Fibroblast of villous mesenchyme (primary cell): ENCODE measurements around the gene SLC23A1. TPM values are rescaled to one million over a fixed set of nuclear protein-coding genes. Genes with fewer than 3 reads are reported as not detected.

Experiments used
- DNase-seq: peaks from one replicate; pipeline ENCODE4 v3.0.0-alpha.2; 2010; ENCODE audit warnings: low read depth
- H3K4me3 ChIP-seq: 2 replicates; pipeline ENCODE4 v1.5.1; 2011; ENCODE audit warnings: low read depth, mild to moderate bottlenecking, low read length
- total RNA-seq: library from RNA; depleted of rRNA; stranded (reverse); fragments of >200 nt; gene quantifications from 2 replicates; pipeline ENCODE4 v1.2.3, GENCODE V29; 2012
- TF ChIP-seq, protein P1 (sequence below): IDR thresholded peaks from 2 replicates; pipeline ENCODE4 v1.5.1; 2012; ENCODE audit warnings: low read depth, mild to moderate bottlenecking, low read length; ENCODE audit not compliant: insufficient read depth

SLC23A1 gene
- total RNA-seq, 1 donor = not detected

DNA sequence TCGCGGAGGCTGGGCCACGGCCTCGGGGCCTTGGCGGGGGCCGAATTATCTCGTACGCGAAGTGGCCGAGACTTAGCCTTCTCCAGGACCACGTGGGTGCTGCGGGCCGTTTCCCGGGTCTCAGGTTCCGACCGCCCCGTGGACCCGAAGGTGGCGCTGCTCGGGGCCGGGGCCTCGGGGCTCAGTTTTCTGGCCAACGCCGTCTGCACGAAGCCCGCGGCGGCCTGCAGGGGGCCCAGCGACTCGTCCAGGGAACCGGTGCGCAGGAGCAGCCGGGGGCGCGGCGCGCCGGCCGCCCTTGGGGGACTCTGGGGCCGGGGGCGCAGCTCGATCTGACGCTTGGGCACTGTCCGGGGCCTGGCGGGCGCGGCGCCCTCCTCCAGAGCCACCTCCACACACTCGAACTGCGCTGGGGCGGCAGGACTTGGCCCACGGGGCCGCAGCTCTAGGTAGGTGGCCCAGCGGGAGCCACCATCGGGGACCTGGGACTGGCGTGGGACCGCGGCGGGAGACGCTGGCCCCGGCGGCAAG is 11.1 kb upstream of the SLC23A1 start:
- peak; percentile 63 for DNase-seq
- peak overlapping the region; percentile 60 for H3K4me3 ChIP-seq
- TF ChIP-seq, protein P1, sequence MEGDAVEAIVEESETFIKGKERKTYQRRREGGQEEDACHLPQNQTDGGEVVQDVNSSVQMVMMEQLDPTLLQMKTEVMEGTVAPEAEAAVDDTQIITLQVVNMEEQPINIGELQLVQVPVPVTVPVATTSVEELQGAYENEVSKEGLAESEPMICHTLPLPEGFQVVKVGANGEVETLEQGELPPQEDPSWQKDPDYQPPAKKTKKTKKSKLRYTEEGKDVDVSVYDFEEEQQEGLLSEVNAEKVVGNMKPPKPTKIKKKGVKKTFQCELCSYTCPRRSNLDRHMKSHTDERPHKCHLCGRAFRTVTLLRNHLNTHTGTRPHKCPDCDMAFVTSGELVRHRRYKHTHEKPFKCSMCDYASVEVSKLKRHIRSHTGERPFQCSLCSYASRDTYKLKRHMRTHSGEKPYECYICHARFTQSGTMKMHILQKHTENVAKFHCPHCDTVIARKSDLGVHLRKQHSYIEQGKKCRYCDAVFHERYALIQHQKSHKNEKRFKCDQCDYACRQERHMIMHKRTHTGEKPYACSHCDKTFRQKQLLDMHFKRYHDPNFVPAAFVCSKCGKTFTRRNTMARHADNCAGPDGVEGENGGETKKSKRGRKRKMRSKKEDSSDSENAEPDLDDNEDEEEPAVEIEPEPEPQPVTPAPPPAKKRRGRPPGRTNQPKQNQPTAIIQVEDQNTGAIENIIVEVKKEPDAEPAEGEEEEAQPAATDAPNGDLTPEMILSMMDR = peak; percentile 53

DNA sequence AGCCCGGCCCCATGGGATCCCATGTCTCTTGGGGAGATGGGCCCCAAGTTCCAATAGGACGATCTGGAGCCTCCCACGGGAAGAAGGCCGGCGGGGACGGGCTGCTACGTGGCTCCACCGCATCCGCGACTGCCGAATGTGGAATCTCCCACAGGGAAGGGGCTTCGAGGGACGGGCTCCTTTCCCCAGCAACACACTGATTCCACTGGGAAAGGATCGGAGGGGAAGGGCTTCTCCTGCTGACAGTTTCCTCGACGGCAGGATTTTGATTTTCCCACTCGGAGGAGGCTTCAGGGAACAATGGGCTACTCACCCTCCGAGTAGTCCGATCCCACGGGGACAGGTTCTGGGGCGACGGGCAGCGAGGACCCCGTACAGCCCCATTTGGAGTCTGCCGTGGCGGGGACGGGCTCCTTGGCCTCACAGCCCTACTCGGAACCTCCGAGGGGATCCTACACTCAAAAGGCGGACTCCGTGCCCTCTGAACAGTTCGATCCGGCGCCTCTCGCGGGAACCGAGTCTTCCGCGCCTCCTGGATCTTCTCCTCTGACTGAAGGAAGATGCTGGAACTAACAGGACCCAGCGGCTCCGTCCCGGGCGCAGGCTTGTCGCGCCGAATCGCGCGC is 10.5 kb upstream of the SLC23A1 start:
- TF ChIP-seq, protein P1 = no peak
- DNase-seq = no peak
- peak overlapping the region; percentile 60 for H3K4me3 ChIP-seq

DNA sequence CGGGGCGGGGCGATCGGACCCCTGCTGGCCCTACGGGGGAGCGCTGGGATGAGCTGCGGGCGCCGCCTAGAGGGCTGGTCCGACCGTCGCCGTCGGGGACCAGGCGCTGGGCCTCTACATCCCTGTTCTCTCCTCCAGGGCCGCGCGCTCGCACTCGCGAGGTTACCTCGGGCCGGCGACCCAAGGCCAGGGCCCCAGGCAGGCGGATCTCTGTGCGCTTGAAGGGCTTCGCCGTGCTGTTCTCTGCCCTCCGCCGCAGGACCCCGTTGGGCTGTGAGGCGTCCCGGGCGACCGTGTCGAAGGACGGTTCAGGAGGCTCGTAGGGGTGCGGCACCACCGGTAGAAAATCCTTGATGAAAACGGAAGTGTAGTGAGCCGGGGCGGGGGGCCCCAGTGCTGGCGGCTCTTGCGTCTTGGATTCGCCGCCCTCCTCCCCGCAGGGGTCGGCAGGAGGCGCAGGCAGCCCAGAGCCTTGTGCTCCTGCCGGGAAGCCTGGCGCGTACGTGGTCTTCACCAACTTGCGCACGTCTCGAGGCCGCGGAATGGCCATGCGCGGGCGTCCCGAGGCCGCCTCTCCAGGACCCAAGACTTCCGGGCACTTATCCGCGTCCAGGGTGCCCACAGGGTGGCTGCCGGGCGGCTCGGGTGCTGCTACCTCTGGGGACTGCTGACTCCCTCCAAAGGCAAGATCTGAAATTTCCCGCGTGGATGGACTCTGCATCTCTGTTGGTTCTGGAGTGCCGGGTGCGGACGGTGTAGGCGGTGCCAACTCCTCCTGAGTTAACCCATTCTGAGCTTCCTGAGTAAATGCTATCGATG is 9.8 kb upstream of the SLC23A1 start:
- TF ChIP-seq, protein P1 = peak; percentile 63
- peak overlapping the region; percentile 60 for H3K4me3 ChIP-seq
- no peak for DNase-seq

DNA sequence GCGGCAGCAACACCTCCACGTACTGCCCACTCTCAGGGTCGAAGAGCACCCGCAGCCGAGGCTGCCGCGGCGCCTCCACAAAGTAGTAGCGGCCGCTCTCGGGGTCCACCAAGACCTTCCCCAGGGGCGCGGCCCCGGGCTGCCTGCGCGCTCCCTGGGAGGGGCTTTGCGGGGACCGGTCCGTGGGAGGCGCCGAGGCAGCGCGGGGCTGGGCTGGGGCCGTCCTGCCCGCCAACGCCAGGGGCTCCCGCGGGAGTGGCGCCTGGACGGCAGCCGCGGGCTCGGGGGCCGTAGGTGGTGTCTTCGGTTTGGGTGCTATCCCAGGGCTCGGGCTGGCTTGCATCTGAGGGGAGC is 9.2 kb upstream of the SLC23A1 start:
- H3K4me3 ChIP-seq = no peak overlapping the region
- TF ChIP-seq, protein P1 = no peak
- DNase-seq = no peak

DNA sequence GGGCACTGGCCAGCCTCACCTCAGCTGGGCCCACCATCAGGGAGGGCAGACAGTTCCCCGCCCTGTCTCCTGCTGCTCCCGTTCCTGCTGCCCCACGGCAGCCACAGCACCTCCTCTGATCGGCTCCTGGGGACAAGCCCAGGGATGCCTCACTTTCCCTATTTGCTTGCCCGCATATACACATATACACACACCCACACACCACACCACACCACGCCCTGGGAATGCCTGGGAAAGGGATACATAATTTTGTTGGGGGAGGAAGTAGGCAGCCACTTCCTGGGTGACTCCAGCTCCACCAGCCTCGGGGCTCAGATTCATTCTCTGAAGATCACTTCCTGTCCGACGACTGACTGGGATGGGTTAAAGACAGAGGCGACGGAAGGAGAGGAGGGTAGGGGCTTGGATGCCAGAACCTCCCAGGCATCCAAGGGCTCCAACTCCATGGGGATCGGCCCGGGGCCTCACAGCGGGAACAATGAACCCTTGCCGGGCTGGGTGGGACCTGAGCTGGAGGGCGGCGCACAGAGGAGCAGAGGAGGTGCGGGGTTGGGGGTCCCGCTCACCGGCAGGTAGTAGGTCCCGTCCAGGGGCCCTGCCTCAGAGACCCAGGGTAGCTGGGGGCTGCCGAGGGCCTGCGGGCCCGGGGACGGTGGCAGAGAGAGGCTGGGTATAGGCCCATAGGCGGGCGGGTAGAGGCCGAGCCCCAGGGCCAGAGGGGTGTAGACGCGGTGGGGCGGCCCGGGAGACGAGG is 8.7 kb upstream of the SLC23A1 start:
- no peak for DNase-seq
- TF ChIP-seq, protein P1 = no peak
- H3K4me3 ChIP-seq = no peak overlapping the region

DNA sequence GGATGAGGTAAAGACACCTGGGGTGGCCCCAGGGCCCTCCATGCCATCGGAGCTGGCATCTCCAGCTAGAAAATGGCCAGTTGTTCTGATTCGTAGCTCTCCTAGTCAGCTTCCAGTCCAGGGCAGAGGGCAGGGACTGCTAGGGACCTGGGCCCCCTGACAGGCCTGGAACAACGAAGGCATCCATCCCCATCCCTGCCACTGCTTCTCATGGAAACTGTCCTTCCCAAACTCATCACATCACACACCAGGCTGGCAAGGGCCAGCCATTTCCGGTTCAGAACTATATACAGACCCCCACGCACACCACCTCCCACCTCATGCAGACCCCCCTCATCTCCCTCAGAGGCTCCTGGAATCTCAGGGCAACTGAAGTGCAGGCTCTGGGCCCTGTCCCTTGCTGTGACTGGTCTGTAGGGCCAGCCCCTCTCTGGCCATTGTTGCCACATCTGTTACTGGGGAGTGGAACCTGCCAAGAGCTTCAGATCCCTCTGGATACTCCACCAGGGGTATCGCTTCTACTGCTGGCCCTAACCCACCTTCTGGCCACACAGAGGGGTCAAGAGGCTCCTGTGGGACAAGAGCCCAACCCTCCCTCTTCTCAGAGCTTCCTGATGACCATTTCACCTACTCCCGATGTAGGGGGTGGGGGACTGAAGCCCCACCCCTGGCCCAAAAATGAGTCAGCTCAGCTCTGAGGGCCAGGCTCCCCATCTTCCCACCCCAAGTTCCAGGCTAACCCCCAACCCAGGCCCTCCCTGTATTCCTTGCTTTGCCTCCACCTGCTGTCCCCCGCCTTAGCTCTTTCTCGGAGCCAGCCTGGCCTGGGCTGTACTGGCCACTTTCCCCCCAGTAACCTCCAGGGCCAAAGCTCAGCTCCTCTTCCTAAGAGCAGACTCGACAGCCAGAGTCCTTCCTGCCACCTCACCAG is 7.8 kb upstream of the SLC23A1 start:
- no peak for DNase-seq
- TF ChIP-seq, protein P1 = no peak
- H3K4me3 ChIP-seq = no peak overlapping the region
